Mesodermal cell (in vitro differentiated cells): ENCODE results near the gene SPG21. TPM values are rescaled to one million over a fixed set of nuclear protein-coding genes. Genes with fewer than 3 reads are reported as not detected.
A peak's percentile ranks its signal among the peaks of the same experiment; 100 is the strongest.

Experiments used
- H3K27ac ChIP-seq: 2 replicates; pipeline ENCODE4 v1.7.0; 2013; ENCODE audit warnings: mild to moderate bottlenecking, low read depth, low read length, moderate library complexity; ENCODE audit not compliant: severe bottlenecking
- H3K36me3 ChIP-seq: 2 replicates; pipeline ENCODE4 v1.7.1; 2013; ENCODE audit warnings: mild to moderate bottlenecking, low read length, moderate library complexity; ENCODE audit not compliant: control insufficient read depth, insufficient read depth
- H3K4me1 ChIP-seq: one replicate; pipeline ENCODE4 v1.7.1; 2013; ENCODE audit warnings: mild to moderate bottlenecking, low read length; ENCODE audit not compliant: insufficient read depth, control insufficient read depth, poor library complexity, severe bottlenecking
- H3K4me3 ChIP-seq: 2 replicates; pipeline ENCODE4 v1.7.0; 2013; ENCODE audit warnings: low read length, control low read depth, mild to moderate bottlenecking; ENCODE audit not compliant: insufficient read depth, poor library complexity, severe bottlenecking; ENCODE audit errors: extremely low read depth
- H3K9me3 ChIP-seq: 2 replicates; pipeline ENCODE4 v1.7.1; 2013; ENCODE audit warnings: mild to moderate bottlenecking, low read length, moderate library complexity; ENCODE audit not compliant: control insufficient read depth
- WGBS, 2 experiments: methylation state at CpG; one replicate each; pipeline ENCODE4 v1.1.5; 2013; ENCODE audit warnings: missing lambda C conversion rate in 2 of 2; ENCODE audit not compliant: insufficient coverage in 2 of 2; 5-methylcytosine and 5-hydroxymethylcytosine counted together
- polyA plus RNA-seq, 2 experiments: library from polyadenylated mRNA; stranded (reverse); fragments of 50-300 nt; gene quantifications; one replicate each; pipeline ENCODE4 v1.2.3, GENCODE V29; 2013

The SPG21 gene
- polyA plus RNA-seq (2013, experiment 1 of 2): 80.3 TPM
- polyA plus RNA-seq (2013, experiment 2 of 2): 71.2 TPM

GRCh38 chr15:64989416-64990167 lies at the start of gene SPG21:
Gene SPG21 (minus strand): TSS chr15:64989914. CDS start chr15:64983569, 6,345 bp downstream.
- Histone ChIP-seq H3K36me3 (peaks cover 11% of the 10 kb centered on the region), H3K9me3 (no peaks in the 10 kb centered on the region), H3K4me3 (peak within 1 kb of the TSS; percentile 82), H3K27ac (peak within 1 kb of the TSS; percentile 91), H3K4me1 (peaks cover 7% of the 10 kb centered on the region)
- WGBS, 2 experiments: 1% methylated on average over 32 to 37 of the region's 75 CpGs

- Histone ChIP-seq H3K9me3 (no peaks in the 10 kb centered on the region), H3K36me3 (no peaks in the 10 kb centered on the region), H3K27ac (no peak overlapping the region), H3K4me3 (no peak overlapping the region), H3K4me1 (no peaks in the 10 kb centered on the region)
- 83 to 84% methylated on average over 5 of the region's 5 CpGs for WGBS, 2 experiments
Observed at GRCh38 chr15:65038836-65039235, 49.1 kb upstream of the SPG21 start.

- Histone ChIP-seq H3K27ac (no peak overlapping the region), H3K4me1 (no peaks in the 10 kb centered on the region), H3K9me3 (no peaks in the 10 kb centered on the region), H3K4me3 (no peak overlapping the region), H3K36me3 (no peaks in the 10 kb centered on the region)
- 94 to 100% methylated on average over 2 to 3 of the region's 3 CpGs for WGBS, 2 experiments
Observed at GRCh38 chr15:65038428-65038827, 48.7 kb upstream of the SPG21 start.

GRCh38 chr15:65037309-65037708 lies 47.6 kb upstream of the SPG21 start:
- H3K27ac ChIP-seq: no peak overlapping the region
- H3K4me1 ChIP-seq: no peaks in the 10 kb centered on the region
- H3K9me3 ChIP-seq: no peaks in the 10 kb centered on the region
- no CpG with 5 or more reads among the region's 1 CpG for WGBS, 2 experiments
- no peak overlapping the region for H3K4me3 ChIP-seq
- no peaks in the 10 kb centered on the region for H3K36me3 ChIP-seq

GRCh38 chr15:65034719-65035118 lies 45.0 kb upstream of the SPG21 start:
- H3K4me3 ChIP-seq: no peak overlapping the region
- no peaks in the 10 kb centered on the region for H3K9me3 ChIP-seq
- H3K4me1 ChIP-seq: no peaks in the 10 kb centered on the region
- 92 to 95% methylated on average over 9 to 11 of the region's 11 CpGs for WGBS, 2 experiments
- no peak overlapping the region for H3K27ac ChIP-seq
- no peaks in the 10 kb centered on the region for H3K36me3 ChIP-seq

- H3K4me3 ChIP-seq: no peak overlapping the region
- 7 to 26% methylated on average over 2 to 3 of the region's 4 CpGs for WGBS, 2 experiments
Observed at GRCh38 chr15:65033659-65034269, 44.0 kb upstream of the SPG21 start.

GRCh38 chr15:65032801-65033537 lies 43.3 kb upstream of the SPG21 start:
- Histone ChIP-seq H3K4me3 (no peak overlapping the region), H3K9me3 (no peaks in the 10 kb centered on the region), H3K27ac (peak overlapping the region; percentile 41), H3K4me1 (peaks cover 6% of the 10 kb centered on the region), H3K36me3 (no peaks in the 10 kb centered on the region)
- 25 to 35% methylated on average over 10 to 11 of the region's 13 CpGs for WGBS, 2 experiments

More at GRCh38 chr15:65033659-65034269, 44.0 kb upstream of the SPG21 start:
- Histone ChIP-seq H3K9me3 (no peaks in the 10 kb centered on the region), H3K36me3 (no peaks in the 10 kb centered on the region), H3K4me1 (no peaks in the 10 kb centered on the region), H3K27ac (peak overlapping the region; percentile 23)

- H3K4me3 ChIP-seq: peak overlapping the region; percentile 80
- H3K27ac ChIP-seq: no peak overlapping the region
- no peaks in the 10 kb centered on the region for H3K9me3 ChIP-seq
- 80 to 85% methylated on average over 5 to 9 of the region's 12 CpGs for WGBS, 2 experiments
- H3K36me3 ChIP-seq: peaks cover 17% of the 10 kb centered on the region
- peaks cover 10% of the 10 kb centered on the region for H3K4me1 ChIP-seq
Observed at GRCh38 chr15:65029736-65030208, 40.1 kb upstream of the SPG21 start.

GRCh38 chr15:65028921-65029735 lies 39.4 kb upstream of the SPG21 start, which contains the start of gene MTFMT:
Gene MTFMT (minus strand): TSS chr15:65029639. CDS start chr15:65029613, 26 bp downstream.
- Histone ChIP-seq H3K9me3 (no peaks in the 10 kb centered on the region), H3K36me3 (peaks cover 21% of the 10 kb centered on the region), H3K4me3 (peak within 1 kb of the TSS; percentile 80), H3K4me1 (peaks cover 10% of the 10 kb centered on the region), H3K27ac (no peak within 1 kb of the TSS)
- WGBS, 2 experiments: 0 to 1% methylated on average over 45 to 57 of the region's 73 CpGs

- 83 to 91% methylated on average over 9 of the region's 10 CpGs for WGBS, 2 experiments
- H3K9me3 ChIP-seq: no peaks in the 10 kb centered on the region
- H3K36me3 ChIP-seq: peaks cover 26% of the 10 kb centered on the region
- H3K27ac ChIP-seq: no peak overlapping the region
- H3K4me1 ChIP-seq: peaks cover 10% of the 10 kb centered on the region
- peak overlapping the region; percentile 80 for H3K4me3 ChIP-seq
Observed at GRCh38 chr15:65028338-65028737, 38.6 kb upstream of the SPG21 start.
